ENCODE measurements around the gene C2orf15. TPM values are rescaled to one million over a fixed set of nuclear protein-coding genes. Genes with fewer than 3 reads are reported as not detected.
"Not testable (repeated sequence)": the region's sequence is repeated elsewhere in the genome, so short reads cannot be mapped to it uniquely, and the experiment has no call there.

Gene C2orf15, protein sequence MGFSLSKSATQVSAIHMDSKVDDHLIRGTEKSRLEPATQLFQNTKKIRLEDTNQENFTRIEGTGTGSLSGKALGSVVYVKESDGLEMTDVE
- polyA plus RNA-seq (2013, experiment 1 of 2; ENCODE audit: insufficient read length): 0.22 TPM
- 0.11 TPM for polyA plus RNA-seq (2013, experiment 2 of 2; ENCODE audit: insufficient read length)

DNA sequence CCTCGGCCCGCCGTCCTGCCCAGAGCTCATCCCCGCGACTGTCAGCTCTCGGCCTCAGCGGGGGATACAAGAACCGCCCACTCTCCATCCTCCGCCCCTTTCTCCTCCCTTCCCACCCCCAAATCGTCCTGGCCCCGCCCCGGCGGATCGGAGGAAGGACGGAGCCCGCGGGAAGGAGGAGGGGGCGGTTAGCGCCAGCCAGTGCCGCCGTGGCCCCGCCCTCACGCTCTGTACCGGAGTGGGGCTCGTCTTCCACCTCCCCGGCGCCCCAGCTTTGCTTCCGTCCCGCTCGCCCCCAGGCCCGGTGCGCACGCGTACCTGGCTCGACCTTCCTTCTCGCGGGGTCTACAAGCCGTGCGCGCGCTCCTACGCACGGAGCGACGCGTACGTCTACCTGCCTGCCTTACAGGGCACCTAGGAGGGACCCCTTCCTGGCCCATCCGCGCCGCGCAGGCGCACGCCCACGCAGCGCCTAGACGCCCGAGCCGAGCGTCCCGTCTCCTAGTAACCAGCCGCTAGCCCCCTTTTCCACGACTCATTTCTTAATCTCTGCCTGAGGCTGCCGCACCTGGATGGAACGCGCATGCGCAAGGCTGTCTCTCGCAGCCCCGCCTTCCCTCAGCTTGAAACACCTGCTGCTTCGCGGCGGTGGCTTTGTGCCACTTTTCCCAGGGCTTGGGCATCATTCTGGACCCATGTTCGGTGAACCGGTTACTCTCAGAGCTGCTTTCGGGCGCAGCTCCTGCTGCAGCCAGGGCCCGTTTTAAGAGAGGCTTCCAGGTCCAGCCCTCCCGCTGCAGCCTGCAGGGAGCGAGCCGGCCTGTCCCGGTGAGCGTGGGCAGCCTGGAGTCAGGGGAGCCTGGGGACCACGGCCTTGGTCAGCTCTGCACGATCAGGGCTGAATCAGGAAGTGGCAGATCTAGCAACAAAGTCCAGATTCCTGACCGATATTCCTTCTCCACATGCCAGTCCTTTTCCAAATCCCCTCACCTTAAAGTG lies at the start of gene C2orf15:
Gene C2orf15 (plus strand): TSS at position 598 of the 999 bp plus-strand sequence. CDS start 8,852 bp downstream, outside the sequence.
- DNase-seq: peak; percentile 86

DNA sequence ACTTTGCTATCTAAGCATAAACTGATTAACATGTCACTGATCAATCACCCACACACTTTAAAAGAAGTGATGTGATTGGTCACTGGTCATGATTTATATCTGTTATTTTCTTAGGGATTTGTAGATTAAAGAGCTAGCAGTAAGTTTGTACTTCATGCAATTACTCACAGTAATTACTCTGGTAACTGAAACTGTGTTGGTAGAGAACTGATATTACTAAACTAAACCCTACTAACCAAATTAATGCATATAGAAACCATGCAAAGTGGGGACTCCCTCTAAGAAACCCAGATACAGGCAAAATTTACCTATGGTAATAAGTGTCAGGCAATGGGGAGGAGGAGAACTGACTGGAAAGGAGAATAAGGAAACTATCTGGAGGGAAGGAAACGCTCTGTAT lies 44.8 kb upstream of the C2orf15 start:
- DNase-seq: no peak

DNA sequence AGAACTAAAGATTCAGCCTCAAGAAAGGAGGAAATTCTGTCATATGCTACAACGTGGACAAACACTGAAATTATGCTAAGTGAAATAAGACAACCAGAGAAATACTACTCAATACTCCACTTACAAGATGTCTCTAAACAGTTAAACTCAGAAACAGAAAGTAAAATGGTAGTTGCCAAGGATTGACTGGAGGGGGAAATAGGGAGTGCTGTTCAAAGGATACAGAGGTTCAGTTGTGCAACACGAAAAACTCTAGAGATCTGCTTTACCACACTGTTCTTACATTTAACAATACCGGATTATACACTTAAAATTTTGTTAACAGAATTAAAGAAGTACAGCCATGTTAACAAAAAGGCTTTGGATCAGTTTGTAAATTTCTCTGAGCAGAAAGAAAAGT lies 39.8 kb upstream of the C2orf15 start:
- no peak for DNase-seq

DNA sequence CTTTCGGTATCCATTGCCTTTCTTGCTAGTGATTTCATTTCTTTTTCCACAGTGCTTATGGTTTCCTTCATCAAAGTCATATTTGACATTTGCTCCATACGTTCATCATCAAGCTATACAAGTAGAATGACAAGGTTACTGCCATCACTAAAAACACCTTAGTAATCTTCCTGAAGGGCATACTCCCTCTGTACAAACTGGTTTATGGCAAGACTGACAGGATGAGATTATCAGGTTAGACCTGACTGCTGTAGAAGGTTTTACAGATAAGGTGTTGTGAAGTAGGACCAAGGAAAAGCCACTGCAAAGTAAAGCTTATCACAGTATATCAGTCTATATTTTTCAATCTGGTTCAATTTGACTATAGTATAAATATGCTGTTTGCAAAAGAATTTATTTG lies 37.5 kb upstream of the C2orf15 start:
- DNase-seq: no peak

DNA sequence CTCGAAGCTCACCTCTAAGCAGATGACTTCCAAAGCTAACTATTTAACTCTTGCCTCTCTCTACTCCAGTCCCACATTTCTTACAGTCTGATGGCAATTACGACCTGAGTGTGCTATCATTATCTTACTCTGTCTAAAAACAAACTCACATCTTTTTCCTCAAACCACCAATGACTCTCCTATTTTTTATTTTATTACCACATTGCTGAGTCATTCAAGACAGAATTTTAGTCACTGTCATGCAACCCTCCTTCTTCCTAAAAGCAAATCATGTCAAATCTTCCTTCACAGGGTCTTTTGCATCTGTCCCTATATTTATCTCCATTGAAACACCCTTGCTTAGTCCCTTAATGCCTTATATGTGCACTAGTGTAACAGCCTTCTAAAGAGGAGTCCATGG lies 34.6 kb upstream of the C2orf15 start:
- peak; percentile 4 for DNase-seq

DNA sequence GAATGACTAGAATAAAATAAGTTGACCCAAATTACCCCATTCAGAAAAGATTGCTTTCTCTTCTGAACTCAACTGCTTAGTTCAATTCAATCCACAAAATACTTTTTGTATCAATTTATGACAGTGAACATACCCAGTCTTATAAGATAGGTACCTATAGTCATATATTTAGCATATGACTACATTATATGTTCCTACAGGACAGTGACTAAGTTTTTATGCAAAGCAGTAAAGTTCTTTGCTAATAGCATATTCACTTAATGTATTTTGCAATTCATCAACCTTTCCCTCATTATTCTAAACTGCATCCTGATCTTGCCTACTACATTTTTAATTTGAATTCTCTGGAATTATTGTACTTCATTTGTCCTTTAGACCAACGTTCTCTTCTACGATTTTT lies 30.3 kb upstream of the C2orf15 start:
- DNase-seq: no peak

DNA sequence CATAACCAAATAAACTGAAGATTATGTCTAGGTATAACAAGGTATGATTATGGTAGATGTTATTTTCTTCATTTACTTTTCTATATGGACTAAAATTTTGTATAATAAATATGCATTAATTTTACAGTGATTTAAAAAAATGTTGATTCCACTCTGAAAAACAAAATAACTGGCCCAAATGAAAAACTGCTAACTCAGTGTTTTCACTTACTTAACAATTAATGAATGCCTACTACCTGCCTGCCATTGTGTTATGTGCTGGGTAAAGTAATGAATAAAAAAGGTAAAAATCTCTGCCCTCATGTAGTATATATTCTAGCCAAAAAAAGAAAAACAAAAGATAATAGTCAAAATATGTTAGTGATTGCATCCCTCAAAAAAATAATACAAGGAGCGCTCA lies 29.6 kb upstream of the C2orf15 start:
- DNase-seq: no peak

DNA sequence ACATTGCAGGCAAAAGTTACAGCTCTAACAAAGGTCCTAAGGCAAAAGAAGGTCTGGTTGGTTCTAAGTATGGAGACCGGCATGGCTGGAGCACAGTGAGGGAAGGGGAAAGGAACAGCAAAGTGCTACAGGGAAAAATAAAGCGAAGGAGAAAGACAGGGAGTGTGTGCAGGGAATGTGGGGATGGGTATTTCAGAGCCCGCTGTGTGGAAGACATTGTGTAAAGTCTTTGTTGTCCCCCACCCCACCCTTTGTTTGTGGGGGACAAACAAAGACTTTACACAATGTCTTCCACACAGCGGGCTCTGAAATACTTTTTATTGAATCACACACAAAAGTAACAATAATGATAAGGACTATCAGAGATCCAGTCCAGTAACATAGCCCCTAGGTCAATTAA lies 28.9 kb upstream of the C2orf15 start:
- DNase-seq: no peak

DNA sequence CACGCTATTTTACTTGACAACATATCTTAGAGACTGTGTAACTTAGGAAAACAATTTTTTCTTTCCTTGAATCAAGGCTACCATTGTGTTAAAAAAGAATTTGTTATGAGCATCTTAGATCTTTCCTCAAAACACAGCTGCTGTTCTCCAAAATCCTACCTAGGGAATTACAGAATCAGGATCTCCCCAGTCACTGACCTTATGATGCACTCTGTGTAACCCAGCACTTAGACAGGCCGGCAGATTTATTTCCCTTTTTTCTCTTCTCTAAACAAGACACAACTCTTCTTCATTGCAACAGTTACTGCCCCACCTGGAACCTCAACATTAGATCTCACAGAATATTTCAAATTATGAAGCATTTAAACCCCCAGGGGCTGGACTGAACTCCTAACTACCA lies 13.5 kb upstream of the C2orf15 start:
- no peak for DNase-seq

DNA sequence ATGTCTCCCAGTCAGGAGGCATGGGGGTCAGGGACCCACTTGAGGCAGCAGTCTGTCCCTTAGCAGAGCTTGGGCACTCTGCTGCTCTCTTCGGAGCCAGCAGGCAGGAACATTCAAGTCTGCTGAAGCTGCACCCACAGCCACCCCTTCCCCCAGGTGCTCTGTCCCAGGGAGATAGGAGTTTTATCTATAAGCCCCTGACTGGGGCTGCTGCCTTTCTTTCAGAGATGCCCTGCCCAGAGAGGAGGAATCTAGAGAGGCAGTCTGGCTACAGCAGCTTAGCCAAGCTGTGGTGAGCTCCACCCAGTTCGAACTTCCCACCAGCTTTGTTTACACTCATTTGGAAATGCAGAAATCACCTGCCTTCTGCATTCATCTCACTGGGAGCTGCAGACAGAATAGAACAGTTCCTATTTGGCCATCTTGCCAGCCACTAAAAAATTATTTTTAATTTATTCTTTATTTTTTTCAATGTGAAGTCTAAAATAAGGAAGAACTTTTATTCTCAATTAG lies 6.4 kb upstream of the C2orf15 start:
- DNase-seq: not testable (repeated sequence)

DNA sequence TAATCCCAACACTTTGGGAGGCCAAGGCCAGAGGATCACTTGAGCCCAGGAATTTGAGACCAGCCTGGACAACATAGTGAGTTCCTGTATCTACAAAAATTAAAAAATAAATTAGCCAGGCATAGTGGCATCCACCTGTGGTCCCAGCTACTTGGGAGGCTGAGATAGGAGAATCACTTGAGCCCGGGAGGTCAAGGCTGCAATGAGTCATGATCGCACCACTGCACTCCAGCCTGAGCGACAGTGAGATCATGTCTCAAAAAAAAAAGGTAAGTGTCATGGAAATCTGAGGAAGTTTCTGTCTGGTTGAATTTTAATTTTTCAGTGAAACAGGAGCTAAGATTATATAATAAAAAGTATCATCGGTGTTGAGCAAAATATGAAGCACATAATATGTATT lies 2.5 kb upstream of the C2orf15 start:
- no peak for DNase-seq

DNA sequence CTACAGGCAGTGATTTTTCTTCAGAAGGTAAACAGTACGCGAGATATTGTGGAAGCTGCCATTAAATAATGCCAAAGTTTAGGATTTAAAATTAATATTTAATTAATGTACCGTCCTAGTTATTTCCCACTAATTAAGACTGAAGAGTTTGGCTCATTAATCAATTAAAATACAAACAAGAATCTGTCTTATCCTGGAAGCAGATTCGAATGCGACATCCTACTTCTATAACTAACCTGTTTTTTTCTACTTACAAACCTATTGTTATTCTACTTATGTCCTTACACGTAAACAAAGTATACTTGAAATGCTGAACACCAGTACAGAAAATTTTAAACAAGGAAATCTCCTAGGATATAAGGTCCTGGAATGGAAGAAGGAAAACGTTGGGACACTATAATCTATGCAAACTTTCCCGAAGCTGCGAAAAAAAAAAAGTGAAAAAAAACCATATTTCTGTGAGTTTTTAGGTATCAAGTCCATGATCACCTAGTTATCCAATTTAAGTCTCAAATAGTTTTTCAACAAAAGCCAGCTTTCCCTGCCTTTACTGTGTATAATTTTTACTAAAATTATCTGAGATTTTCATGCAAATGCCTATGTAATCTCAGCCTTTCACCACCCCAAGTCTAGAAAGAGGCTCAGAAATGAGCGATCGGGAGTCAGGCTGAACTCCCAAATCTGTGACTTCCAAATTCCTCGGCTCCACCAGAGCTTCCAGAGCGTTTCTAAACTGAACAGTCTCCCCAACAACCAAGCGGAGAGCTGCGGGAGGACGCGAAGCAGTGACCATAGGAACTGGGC lies 1.2 kb upstream of the C2orf15 start:
- peak; percentile 27 for DNase-seq

DNA sequence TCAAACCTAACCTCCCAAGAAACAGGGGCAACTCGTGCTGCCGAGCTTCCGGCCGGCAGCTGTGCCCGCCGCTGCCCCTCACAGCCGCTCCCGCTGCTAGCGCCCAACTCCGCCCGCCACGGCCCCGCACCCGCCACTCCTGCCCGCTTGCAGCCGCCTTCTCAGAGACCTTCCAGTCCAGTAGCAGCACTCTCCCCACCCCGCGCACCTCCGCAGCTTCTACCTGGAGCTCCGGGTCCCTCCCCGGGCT lies 722 bp upstream of the C2orf15 start:
- no peak for DNase-seq

DNA sequence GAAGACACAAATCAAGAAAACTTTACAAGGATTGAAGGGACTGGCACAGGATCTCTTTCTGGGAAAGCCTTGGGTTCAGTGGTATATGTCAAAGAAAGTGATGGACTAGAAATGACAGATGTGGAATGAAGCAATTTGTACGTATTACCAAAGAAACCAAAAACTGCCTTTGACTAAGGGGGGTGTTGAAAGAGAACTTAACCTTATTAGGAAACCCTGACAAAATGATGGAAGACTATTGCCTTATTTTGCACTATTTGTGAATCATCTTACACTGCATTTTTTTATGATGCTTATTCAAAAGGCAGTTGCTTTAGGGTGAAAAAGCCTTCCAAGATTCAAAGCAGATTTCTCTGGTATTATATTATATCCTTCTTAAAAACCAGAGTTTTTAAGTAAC lies 9.2 kb downstream of the C2orf15 start:
- DNase-seq: no peak

DNA sequence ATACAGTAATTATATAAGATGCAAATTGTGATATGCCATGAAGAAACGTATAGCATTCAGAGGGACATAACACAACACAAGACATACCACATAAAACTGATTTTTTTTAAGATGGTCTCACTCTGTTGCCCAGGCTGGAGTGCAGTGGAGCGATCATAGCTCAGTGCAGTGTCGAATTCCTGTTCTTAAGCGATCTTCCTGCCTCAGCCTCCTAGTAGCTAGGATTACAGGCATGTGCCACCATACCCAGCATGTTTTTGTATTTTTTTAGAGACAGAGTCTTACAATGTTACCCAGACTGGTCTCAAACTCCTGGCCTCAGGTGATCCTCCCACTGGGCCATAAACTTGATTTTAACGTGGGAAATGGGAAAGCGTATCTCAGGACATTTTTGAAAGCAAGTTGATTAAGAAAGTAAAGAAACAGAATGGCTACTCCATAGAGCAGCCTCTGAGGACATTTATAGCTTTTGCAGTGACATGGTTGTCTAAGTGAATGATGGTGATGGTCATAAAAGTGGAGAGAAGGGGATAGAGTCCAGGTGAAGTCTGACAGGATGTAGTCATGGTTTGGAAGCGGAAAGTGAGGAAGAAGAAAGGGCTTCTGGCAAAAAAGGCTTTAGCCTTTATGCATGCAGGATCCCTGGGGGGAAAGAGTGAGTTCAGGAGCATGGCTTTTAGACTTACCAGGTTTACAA lies 10.8 kb downstream of the C2orf15 start:
- no peak for DNase-seq

DNA sequence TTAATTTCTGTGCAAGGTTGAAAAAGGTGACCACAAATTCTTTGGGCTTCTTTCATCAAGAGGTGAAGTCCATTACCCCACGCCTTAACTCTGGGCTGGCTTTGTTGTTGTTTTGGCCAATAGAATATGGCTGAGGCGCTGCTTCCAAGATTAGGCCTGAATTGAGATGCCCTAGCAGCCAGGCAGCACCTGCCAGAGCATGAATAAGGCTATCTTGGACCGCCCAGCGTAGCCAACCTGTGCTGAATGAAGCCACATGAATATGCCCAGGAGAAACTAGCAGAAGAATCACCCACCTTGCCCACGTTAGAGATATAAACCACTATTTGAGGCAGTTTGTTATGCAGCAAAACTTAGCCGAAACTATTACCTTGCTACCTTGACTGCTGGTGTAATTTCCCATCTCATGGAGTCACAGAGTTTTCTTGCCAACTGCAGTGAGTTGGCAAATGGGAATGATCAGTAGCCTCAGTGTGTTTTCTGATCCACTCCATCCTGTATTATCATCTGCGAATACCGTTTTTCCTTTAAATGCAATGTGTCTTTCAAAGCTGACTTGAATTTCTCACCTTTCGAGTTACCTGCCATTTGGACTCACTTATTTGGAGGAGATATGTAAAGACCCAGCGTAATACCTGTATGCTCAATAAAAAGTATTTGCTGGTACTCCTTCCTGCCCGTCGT lies 12.6 kb downstream of the C2orf15 start:
- no peak for DNase-seq

DNA sequence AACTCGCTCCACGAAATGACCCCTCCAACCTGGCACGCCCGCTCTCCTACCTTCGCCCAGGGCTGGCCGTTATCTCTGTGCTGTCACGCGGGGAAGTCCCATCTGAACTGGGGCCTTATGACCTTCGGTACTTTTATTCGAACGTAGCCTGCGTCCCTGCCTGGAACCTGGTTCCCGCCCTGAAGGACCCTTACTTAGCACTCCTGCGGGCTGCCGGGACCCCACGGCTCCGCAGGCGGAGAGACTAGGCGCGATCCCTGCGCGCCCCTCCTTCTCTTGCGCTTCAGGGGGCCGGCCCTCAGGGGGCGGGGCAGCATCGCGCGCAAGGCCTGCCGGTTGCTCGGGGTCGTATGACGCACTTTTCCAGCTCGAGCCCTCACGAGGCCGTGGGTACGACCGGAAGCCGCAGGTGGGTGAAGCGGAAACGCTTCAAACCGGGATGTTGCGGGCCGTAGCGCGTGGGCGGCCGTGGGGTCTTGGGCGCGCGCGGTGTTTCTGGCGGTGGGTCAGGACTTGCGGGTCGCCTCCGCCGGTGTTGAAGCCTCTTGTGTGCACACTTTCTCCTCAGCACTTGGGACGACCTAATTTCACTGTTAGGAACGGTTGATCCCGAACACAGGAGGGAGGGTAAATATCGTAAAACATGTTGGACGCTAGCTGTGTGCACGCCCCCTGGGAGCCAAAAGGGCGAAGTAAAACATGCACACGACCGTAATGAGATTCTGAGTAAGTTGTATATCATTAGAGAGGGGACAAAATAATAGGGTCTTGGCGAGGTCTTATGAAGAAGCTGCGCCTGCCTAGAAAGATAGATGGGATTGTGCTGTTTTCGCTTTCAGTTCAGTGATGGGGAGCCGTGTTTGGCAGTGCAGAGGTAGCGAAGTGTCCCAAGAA lies 13.4 kb downstream of the C2orf15 start, which contains the start of the genes LIPT1 and TSGA10:
Gene LIPT1 (plus strand): TSS at position 325 of the 894 bp plus-strand sequence. CDS start 6,991 bp downstream, outside the sequence.
Gene TSGA10 (minus strand): TSS at position 300 of the 894 bp plus-strand sequence. CDS start 45,503 bp downstream, outside the sequence.
- DNase-seq: peak; percentile 84

DNA sequence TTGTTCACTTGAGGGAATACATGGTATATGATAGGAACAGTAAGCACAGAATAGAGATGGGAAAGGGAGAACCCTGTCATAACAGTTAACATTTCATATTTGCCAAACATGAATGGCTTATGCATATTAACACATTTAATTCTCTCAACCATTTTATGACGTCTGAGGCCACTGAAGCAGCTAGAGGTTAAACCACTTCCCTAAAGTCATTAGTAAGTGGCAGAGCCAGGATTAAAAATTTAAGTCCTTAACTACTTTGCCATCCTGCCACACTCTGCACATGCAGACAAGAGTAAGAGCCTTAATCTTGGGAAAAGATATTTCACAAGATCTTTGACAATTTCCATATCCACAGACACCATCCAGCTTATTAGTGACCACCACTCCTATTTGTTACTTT lies 15.4 kb downstream of the C2orf15 start:
- DNase-seq: no peak

DNA sequence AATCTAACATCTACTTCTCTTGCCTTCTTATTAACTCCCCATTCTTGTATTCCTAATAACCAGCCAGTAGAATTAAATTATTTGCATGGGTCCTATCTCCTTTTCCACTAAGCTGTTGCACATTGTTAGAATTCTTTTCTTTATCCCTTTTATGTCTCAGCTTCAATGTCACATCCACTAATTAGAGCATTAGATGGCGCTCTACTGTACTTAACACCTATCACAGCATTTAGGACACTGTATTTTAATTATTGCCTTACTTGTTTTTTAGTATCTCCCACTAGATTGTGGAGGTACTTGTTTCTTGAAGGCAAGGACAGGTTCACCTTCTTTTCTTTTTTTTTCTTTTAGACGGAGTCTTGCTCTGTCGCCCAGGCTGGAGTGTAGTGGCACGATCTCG lies 17.1 kb downstream of the C2orf15 start:
- no peak for DNase-seq

DNA sequence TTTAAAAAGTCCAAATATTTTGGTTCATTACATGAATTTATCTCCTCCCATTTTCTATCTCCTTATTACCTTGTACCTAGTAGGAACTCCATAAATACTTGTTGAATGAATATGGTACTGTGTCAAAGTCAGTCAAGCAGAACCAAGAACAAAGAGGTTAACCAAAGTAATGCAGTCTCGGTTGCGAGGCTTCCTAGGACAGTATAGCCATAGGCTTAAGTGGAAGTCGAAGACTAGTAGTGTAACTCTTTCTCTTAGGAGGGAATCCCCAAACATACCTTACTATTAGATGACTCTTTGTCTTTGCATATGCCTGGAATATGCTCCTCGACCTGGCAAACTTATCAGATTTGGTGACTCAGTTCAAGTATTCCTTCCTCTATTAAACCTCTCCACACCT lies 18.1 kb downstream of the C2orf15 start:
- DNase-seq: no peak

DNA sequence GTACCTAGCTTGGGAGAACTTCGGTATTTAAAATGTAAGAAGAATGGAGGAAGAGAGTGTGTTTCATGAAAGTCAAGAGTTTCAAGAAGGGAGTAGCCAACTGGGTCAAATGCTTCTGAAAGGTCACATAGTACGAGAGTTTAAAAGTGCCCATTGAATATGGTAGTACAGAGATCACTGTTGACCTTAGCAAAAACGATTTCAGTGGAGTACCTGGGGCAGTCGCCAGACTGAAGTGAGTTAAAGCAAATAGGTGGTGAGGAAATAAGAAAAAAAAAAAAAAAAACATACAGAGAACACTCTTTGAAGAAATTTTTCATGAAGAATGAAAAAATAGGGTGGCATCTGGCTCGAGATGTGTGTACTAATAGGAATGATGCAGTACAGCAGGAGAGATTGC lies 24.7 kb downstream of the C2orf15 start:
- no peak for DNase-seq
